ENCODE data around the gene CECR2.
A peak's percentile ranks its signal among the peaks of the same experiment; 100 is the strongest.

CECR2 gene

DNA sequence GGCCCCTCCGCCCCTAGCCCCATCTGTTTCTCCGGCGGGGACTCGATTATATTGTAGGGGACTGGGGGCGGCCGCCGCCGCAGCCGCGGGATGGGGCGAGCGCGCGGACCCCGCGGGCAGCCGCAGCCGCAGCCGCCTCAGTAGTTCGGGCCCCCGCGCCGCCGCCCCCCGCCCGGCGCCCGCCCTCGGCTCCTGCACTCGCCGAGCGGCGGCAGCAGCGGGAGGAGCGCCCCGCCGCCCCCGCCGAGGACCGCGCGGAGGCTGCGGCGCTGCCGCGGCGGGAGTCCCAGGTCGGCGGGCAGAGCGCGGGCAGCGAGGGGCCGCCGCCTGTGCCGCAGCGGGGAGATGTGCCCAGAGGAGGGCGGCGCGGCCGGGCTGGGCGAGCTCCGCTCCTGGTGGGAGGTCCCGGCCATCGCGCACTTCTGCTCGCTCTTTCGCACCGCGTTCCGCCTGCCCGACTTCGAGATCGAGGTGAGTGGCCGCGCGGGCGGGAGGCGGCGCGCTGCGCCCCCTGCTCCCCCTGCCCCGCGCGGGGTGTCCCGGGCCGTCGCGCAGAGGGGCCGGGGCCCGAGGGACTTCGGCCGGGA, at the start of gene CECR2:
CECR2 (plus strand) TSS at position 22 of the 587 bp plus-strand sequence; CDS start at position 346, 324 bp downstream.
- TF ChIP-seq FOXM1 (IDR thresholded peaks at IDR 0.05; ENCODE audit: borderline replicate concordance): peak; percentile 6; the same call in 1 of the 2 replicates
- no peak for TF ChIP-seq FOXK2 (IDR thresholded peaks at IDR 0.05)
- TF ChIP-seq L3MBTL2 (conservative IDR thresholded peaks at IDR 0.05): no peak
- no peak for TF ChIP-seq BHLHE40 (IDR thresholded peaks at IDR 0.05; ENCODE audit: borderline replicate concordance)
- no peak for TF ChIP-seq NFRKB (IDR thresholded peaks at IDR 0.05)
- DNase-seq (ENCODE audit: extremely low spot score): peak; percentile 66
- ChIA-PET CTCF (interaction anchor here (0.9 to 2.4 kb wide), 2 partner anchors 11 to 29 kb away, joined by 3 to 7 read pairs; no protein-coding TSS in a partner anchor), POLR2A (interaction anchor here (1.0 to 1.8 kb wide), 8 partner anchors 10 to 197 kb away, joined by 3 to 15 read pairs (median 5); no protein-coding TSS in a partner anchor)

DNA sequence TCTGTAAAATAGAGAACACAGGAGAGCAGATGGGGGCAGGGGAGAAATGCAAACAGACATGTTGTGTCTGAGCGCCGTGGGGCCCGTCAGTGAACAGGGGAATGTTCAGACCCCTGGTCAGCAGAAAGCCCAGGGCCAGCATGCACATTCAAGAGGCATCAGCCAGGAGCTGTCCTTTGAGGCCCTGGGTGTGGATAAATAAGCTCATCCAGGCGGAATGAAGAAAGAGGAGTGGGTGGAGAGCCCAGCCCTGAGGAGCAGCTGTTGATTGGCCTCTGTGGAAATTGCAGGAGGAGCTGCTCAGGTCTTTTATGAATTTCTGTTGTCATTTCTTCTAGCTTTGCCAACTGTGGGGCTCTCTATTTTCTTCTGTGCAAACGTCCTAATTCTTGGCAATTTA, 49.7 kb upstream of the CECR2 start:
- ChIA-PET CTCF (interaction anchor here (1.3 kb wide), 1 partner anchor 148 kb away, joined by 5 read pairs; no protein-coding TSS in a partner anchor), POLR2A (interaction anchor here (0.7 kb wide), 1 partner anchor 49 kb away, joined by 3 read pairs; no protein-coding TSS in a partner anchor)
- TF ChIP-seq HDGF (IDR thresholded peaks at IDR 0.05; ENCODE audit: borderline replicate concordance) (no peak), ZNF384 (IDR thresholded peaks at IDR 0.05) (no peak), CTBP1 (IDR thresholded peaks at IDR 0.05; ENCODE audit: borderline replicate concordance) (no peak), ARNT (IDR thresholded peaks at IDR 0.05) (no peak), FOXA1 (IDR thresholded peaks at IDR 0.05) (no peak), SUZ12 (IDR thresholded peaks at IDR 0.05) (no peak), L3MBTL2 (conservative IDR thresholded peaks at IDR 0.05) (no peak), FOXM1 (IDR thresholded peaks at IDR 0.05; ENCODE audit: borderline replicate concordance) (no peak), TARDBP (IDR thresholded peaks at IDR 0.05) (no peak), LEF1 (IDR thresholded peaks at IDR 0.05; ENCODE audit: borderline replicate concordance) (no peak)
- TF ChIP-seq, protein P1, sequence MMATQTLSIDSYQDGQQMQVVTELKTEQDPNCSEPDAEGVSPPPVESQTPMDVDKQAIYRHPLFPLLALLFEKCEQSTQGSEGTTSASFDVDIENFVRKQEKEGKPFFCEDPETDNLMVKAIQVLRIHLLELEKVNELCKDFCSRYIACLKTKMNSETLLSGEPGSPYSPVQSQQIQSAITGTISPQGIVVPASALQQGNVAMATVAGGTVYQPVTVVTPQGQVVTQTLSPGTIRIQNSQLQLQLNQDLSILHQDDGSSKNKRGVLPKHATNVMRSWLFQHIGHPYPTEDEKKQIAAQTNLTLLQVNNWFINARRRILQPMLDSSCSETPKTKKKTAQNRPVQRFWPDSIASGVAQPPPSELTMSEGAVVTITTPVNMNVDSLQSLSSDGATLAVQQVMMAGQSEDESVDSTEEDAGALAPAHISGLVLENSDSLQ (IDR thresholded peaks at IDR 0.05): no peak
- DNase-seq (ENCODE audit: extremely low spot score): peak; percentile 16

DNA sequence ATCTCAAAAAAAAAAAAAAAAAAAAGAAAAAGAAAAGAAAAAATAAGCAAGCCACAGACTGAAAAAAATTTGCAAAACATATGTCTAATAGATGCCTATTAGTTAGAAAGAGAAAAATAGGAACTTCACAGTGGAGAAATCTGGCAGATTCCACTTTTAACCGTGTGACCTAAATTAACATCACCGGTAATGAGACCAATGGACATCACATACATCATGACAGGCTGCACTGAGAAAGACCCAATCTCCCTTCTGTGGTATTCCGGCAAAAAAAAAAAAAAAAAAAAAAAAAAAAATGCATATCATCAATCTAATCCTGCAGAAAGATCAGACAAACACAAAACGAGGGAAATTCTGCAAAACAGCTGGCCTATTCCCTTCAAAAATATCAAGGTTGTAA, 46.7 kb upstream of the CECR2 start:
- no peak for TF ChIP-seq LEF1 (IDR thresholded peaks at IDR 0.05; ENCODE audit: borderline replicate concordance)
- TF ChIP-seq ELF4 (IDR thresholded peaks at IDR 0.05): no peak
- TF ChIP-seq HDGF (IDR thresholded peaks at IDR 0.05; ENCODE audit: borderline replicate concordance): no peak
- TF ChIP-seq FOXK2 (IDR thresholded peaks at IDR 0.05): no peak
- no peak for TF ChIP-seq ZNF384 (IDR thresholded peaks at IDR 0.05)
- no peak for TF ChIP-seq BHLHE40 (IDR thresholded peaks at IDR 0.05; ENCODE audit: borderline replicate concordance)
- TF ChIP-seq FOXA1 (IDR thresholded peaks at IDR 0.05): no peak
- no peak for TF ChIP-seq SP1 (IDR thresholded peaks at IDR 0.05)
- no peak for TF ChIP-seq SUZ12 (IDR thresholded peaks at IDR 0.05)
- no peak for TF ChIP-seq CTBP1 (IDR thresholded peaks at IDR 0.05; ENCODE audit: borderline replicate concordance)
- no peak for TF ChIP-seq L3MBTL2 (conservative IDR thresholded peaks at IDR 0.05)
- TF ChIP-seq, protein P1 (IDR thresholded peaks at IDR 0.05): no peak
- TF ChIP-seq NFRKB (IDR thresholded peaks at IDR 0.05): no peak
- ChIA-PET CTCF (no interaction called here), POLR2A (no interaction called here)
- DNase-seq (ENCODE audit: extremely low spot score): no peak

DNA sequence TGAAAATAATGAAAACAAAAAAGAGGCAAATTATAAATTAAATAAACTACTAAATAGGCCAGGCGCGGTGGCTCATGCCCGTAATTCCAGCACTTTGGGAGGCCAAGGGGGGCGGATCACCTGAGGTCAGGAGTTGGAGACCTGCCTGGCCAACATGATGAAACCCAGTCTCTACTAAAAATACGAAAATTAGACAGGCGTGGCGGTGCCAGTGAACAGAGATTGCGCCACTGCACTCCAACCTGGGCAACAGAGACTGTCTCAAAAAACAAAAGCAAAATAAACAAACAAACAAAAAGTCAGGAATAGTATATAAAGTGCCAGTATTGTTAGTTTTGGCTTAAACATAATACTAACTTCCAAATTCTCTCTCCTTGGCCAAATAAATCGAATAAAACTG, 37.6 kb upstream of the CECR2 start:
- ChIA-PET POLR2A (no interaction called here), CTCF (no interaction called here)
- no peak for DNase-seq (ENCODE audit: extremely low spot score)
- TF ChIP-seq ARNT (IDR thresholded peaks at IDR 0.05) (no peak), ZNF384 (IDR thresholded peaks at IDR 0.05) (no peak), FOXK2 (IDR thresholded peaks at IDR 0.05) (no peak), SP1 (IDR thresholded peaks at IDR 0.05) (no peak), FOXA1 (IDR thresholded peaks at IDR 0.05) (no peak), NFRKB (IDR thresholded peaks at IDR 0.05) (no peak), BHLHE40 (IDR thresholded peaks at IDR 0.05; ENCODE audit: borderline replicate concordance) (no peak), L3MBTL2 (conservative IDR thresholded peaks at IDR 0.05) (no peak), ELF4 (IDR thresholded peaks at IDR 0.05) (no peak), FOXM1 (IDR thresholded peaks at IDR 0.05; ENCODE audit: borderline replicate concordance) (no peak), HDGF (IDR thresholded peaks at IDR 0.05; ENCODE audit: borderline replicate concordance) (no peak)

DNA sequence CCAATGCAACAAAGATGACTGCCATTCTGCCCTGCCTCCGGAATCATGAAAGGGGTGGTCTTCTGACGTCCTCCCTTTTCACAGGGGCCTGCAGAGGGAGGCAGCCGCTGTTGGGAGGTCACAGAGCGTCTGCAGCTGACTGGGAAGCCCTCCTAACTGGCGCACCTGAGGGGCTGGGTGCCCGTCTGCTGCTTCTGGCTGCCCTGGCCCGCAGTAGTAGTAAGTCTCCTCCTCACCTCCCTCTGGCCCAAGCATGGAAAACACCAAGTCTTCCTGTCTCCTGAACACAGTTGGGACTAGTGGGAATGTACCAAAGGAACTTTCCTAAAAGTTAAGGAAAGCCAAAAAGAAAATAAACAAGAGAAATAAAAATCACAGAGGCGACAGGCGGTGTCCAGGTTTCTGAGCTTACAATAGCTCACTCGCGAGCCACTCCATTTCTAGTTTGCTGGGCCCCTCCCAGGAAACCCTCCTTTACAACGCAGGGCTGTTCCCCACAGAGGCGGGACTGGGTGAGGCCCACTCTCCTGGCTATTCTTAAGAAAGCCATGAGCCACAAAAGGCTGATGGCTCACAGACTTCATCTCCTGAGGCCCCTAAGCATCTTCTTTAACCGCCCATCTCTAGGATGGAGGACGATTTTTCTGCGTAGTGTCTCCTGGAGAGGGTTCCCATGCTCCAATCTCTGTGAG, 37.0 kb upstream of the CECR2 start:
- ChIA-PET POLR2A (no interaction called here), CTCF (no interaction called here)
- TF ChIP-seq LEF1 (IDR thresholded peaks at IDR 0.05; ENCODE audit: borderline replicate concordance): no peak
- no peak for TF ChIP-seq CTBP1 (IDR thresholded peaks at IDR 0.05; ENCODE audit: borderline replicate concordance)
- TF ChIP-seq FOXA1 (IDR thresholded peaks at IDR 0.05): no peak
- no peak for TF ChIP-seq SUZ12 (IDR thresholded peaks at IDR 0.05)
- no peak for TF ChIP-seq ELF4 (IDR thresholded peaks at IDR 0.05)
- TF ChIP-seq FOXK2 (IDR thresholded peaks at IDR 0.05): no peak
- no peak for TF ChIP-seq BHLHE40 (IDR thresholded peaks at IDR 0.05; ENCODE audit: borderline replicate concordance)
- no peak for TF ChIP-seq FOXM1 (IDR thresholded peaks at IDR 0.05; ENCODE audit: borderline replicate concordance)
- TF ChIP-seq HDGF (IDR thresholded peaks at IDR 0.05; ENCODE audit: borderline replicate concordance): no peak
- no peak for TF ChIP-seq L3MBTL2 (conservative IDR thresholded peaks at IDR 0.05)
- TF ChIP-seq ARNT (IDR thresholded peaks at IDR 0.05): no peak
- no peak for TF ChIP-seq NFRKB (IDR thresholded peaks at IDR 0.05)
- TF ChIP-seq, protein P1 (IDR thresholded peaks at IDR 0.05): no peak
- TF ChIP-seq SP1 (IDR thresholded peaks at IDR 0.05): no peak
- TF ChIP-seq ZNF384 (IDR thresholded peaks at IDR 0.05): no peak
- TF ChIP-seq TARDBP (IDR thresholded peaks at IDR 0.05): no peak
- DNase-seq (ENCODE audit: extremely low spot score): no peak
